Esophagus muscularis mucosa (tissue), 4 donors: ENCODE measurements around the gene ZNF366. TPM values are rescaled to one million over a fixed set of nuclear protein-coding genes. Genes with fewer than 3 reads are reported as not detected.

Source experiments
- DNase-seq: peaks from one replicate; pipeline ENCODE4 v3.0.0-alpha.2; 2017; ENCODE audit errors: extremely low spot score
- H3K27ac ChIP-seq, 4 donors: fragments of 200-600 bp; sonication (generic); replicated peaks in 1 of 4; 1 replicate in 3 of 4; 2 replicates in 1 of 4; pipeline ENCODE4 v1.5.1; 2016 to 2019; ENCODE audit warnings: mild to moderate bottlenecking in 1 of 4
- H3K27me3 ChIP-seq, 4 donors: fragments of 200-600 bp; sonication (generic); one replicate each; pipeline versions ENCODE4 v1.5.1 to v1.6.0; 2016 to 2019
- H3K36me3 ChIP-seq, 4 donors: fragments of 200-600 bp; sonication (generic); one replicate each; pipeline ENCODE4 v1.5.1; 2016 to 2019
- H3K4me1 ChIP-seq, 4 donors: fragments of 200-600 bp; sonication (generic); one replicate each; pipeline ENCODE4 v1.5.1; 2016 to 2019
- H3K4me3 ChIP-seq, 4 donors: fragments of 200-600 bp; sonication (generic); 1 replicate in 2 of 4; 2 replicates in 2 of 4; pipeline ENCODE4 v1.5.1; 2016 to 2019; ENCODE audit warnings: mild to moderate bottlenecking in 4 of 4, moderate library complexity in 1 of 4
- H3K9me3 ChIP-seq, 4 donors: fragments of 200-600 bp; sonication (generic); 1 replicate in 3 of 4; 2 replicates in 1 of 4; pipeline ENCODE4 v1.5.1; 2016 to 2019
- CTCF ChIP-seq, 3 experiments: fragments of 200-600 bp in 2 of 3; fragments of 450-650 bp in 1 of 3; sonication (generic) in 2 of 3; IDR thresholded peaks; one replicate each; pipeline ENCODE4 v1.5.1; 2017 to 2019; ENCODE audit warnings: antibody characterized with exemption in 3 of 3, mild to moderate bottlenecking in 2 of 3, moderate library complexity in 1 of 3
- EP300 ChIP-seq: sonication (generic); formaldehyde crosslinking; IDR thresholded peaks from one replicate; pipeline ENCODE4 v1.6.1; 2017; ENCODE audit warnings: antibody characterized with exemption
- POLR2A ChIP-seq: fragments of 450-650 bp; IDR thresholded peaks from one replicate; pipeline ENCODE4 v1.6.1; 2017; ENCODE audit warnings: antibody characterized with exemption, moderate library complexity, mild to moderate bottlenecking, low read depth
- POLR2AphosphoS5 ChIP-seq, 2 donors: sonication (generic); formaldehyde crosslinking; IDR thresholded peaks; one replicate each; pipeline ENCODE4 v1.6.1; 2017; ENCODE audit warnings: antibody characterized with exemption in 2 of 2
- WGBS: methylation state at CpG from one replicate; pipeline ENCODE4 v1.1.5; 2018; 5-methylcytosine and 5-hydroxymethylcytosine counted together
- intact Hi-C: fragments of 100-400 bp; cut with DNase I; formaldehyde crosslinking; loops from one replicate; pipeline ENCODE4 v1.15.1; 2023
- total RNA-seq, 4 donors: library from RNA; depleted of rRNA; stranded (reverse); fragments of >200 nt; gene quantifications; one replicate each; pipeline versions ENCODE4 v1.1.0 to v1.2.1, GENCODE V29; 2016

ZNF366 gene
- total RNA-seq, 4 donors from 2014 or later, result 3.1 to 11.1 (median 5.0) TPM

GRCh38 chr5:72541501-72542225 lies 34.5 kb upstream of the ZNF366 start:
- no peak for DNase-seq
- intact Hi-C loops, result no loop called here
- Histone ChIP-seq H3K27ac (no peak overlapping the region), H3K9me3 (peaks cover 0 to 4% (median 0%) of the 10 kb centered on the region in 4 donors), H3K27me3 (no peaks in the 10 kb centered on the region), H3K4me3 (no peak overlapping the region), H3K36me3 (no peaks in the 10 kb centered on the region), H3K4me1 (no peaks in the 10 kb centered on the region)
- 55% methylated on average over 3 of the region's 7 CpGs for WGBS
- TF ChIP-seq POLR2A (no peak), CTCF (IDR thresholded peaks at IDR 0.05) (no peak), POLR2AphosphoS5 (IDR thresholded peaks at IDR 0.05) (no peak), EP300 (no peak)

- no peaks in the 10 kb centered on the region for H3K4me1 ChIP-seq
- no peaks in the 10 kb centered on the region for H3K36me3 ChIP-seq
- no peak overlapping the region for H3K27ac ChIP-seq
- peaks cover 0 to 4% (median 0%) of the 10 kb centered on the region in 4 donors for H3K9me3 ChIP-seq
- TF ChIP-seq POLR2A, result no peak
- intact Hi-C loops, result no loop called here
- WGBS, result 94% methylated on average over 7 of the region's 7 CpGs
- H3K4me3 ChIP-seq, result no peak overlapping the region
- no peak for DNase-seq
- no peaks in the 10 kb centered on the region for H3K27me3 ChIP-seq
These were observed 33.7 kb upstream of the ZNF366 start for GRCh38 chr5:72540759-72541438.

GRCh38 chr5:72539726-72540125 lies 32.5 kb upstream of the ZNF366 start:
- no peaks in the 10 kb centered on the region for H3K4me1 ChIP-seq
- no peaks in the 10 kb centered on the region for H3K27me3 ChIP-seq
- TF ChIP-seq EP300 (no peak), POLR2AphosphoS5 (IDR thresholded peaks at IDR 0.05) (no peak), POLR2A (no peak), CTCF (IDR thresholded peaks at IDR 0.05) (no peak)
- no peak for DNase-seq
- H3K9me3 ChIP-seq, result no peaks in the 10 kb centered on the region
- no peak overlapping the region for H3K4me3 ChIP-seq
- H3K27ac ChIP-seq, result no peak overlapping the region
- intact Hi-C loops, result no loop called here
- no peaks in the 10 kb centered on the region for H3K36me3 ChIP-seq

GRCh38 chr5:72539038-72539437 lies 31.8 kb upstream of the ZNF366 start:
- 52% methylated on average over 1 of the region's 1 CpG for WGBS

GRCh38 chr5:72537166-72537565 lies 30.0 kb upstream of the ZNF366 start:
- intact Hi-C loops, result no loop called here
- Histone ChIP-seq H3K27me3 (no peaks in the 10 kb centered on the region), H3K9me3 (no peaks in the 10 kb centered on the region), H3K4me1 (no peaks in the 10 kb centered on the region), H3K27ac (no peak overlapping the region), H3K36me3 (no peaks in the 10 kb centered on the region), H3K4me3 (no peak overlapping the region)
- TF ChIP-seq EP300 (no peak), CTCF (IDR thresholded peaks at IDR 0.05) (no peak), POLR2A (no peak), POLR2AphosphoS5 (IDR thresholded peaks at IDR 0.05) (no peak)
- WGBS, result 87% methylated on average over 5 of the region's 5 CpGs
- DNase-seq, result no peak

More at GRCh38 chr5:72539038-72539437, 31.8 kb upstream of the ZNF366 start:
- no peak overlapping the region for H3K27ac ChIP-seq
- no peaks in the 10 kb centered on the region for H3K27me3 ChIP-seq
- no peaks in the 10 kb centered on the region for H3K36me3 ChIP-seq
- H3K4me1 ChIP-seq, result no peaks in the 10 kb centered on the region
- no peak overlapping the region for H3K4me3 ChIP-seq
- TF ChIP-seq EP300, result no peak
- no peak for TF ChIP-seq POLR2A
- intact Hi-C loops, result no loop called here
- no peaks in the 10 kb centered on the region for H3K9me3 ChIP-seq
- DNase-seq, result no peak
